Measurements from ENCODE around the gene GPR12.

Gene GPR12

GRCh38 chr13:26759249-26759906 lies 1.2 kb downstream of the GPR12 start:
- TF ChIP-seq TAF1 (IDR thresholded peaks at IDR 0.05; ENCODE audit: borderline replicate concordance, insufficient read depth, low read length) (no peak), POLR2AphosphoS5 (IDR thresholded peaks at IDR 0.05; ENCODE audit: low read depth, low read length) (no peak), SIN3A (IDR thresholded peaks at IDR 0.05; ENCODE audit: borderline replicate concordance, insufficient read depth, low read length) (no peak), FOXP2 (optimal IDR thresholded peaks at IDR 0.05; ENCODE audit: borderline replicate concordance, extremely low read depth, extremely low read length, insufficient read depth) (no peak)
- TF ChIP-seq, protein P1, sequence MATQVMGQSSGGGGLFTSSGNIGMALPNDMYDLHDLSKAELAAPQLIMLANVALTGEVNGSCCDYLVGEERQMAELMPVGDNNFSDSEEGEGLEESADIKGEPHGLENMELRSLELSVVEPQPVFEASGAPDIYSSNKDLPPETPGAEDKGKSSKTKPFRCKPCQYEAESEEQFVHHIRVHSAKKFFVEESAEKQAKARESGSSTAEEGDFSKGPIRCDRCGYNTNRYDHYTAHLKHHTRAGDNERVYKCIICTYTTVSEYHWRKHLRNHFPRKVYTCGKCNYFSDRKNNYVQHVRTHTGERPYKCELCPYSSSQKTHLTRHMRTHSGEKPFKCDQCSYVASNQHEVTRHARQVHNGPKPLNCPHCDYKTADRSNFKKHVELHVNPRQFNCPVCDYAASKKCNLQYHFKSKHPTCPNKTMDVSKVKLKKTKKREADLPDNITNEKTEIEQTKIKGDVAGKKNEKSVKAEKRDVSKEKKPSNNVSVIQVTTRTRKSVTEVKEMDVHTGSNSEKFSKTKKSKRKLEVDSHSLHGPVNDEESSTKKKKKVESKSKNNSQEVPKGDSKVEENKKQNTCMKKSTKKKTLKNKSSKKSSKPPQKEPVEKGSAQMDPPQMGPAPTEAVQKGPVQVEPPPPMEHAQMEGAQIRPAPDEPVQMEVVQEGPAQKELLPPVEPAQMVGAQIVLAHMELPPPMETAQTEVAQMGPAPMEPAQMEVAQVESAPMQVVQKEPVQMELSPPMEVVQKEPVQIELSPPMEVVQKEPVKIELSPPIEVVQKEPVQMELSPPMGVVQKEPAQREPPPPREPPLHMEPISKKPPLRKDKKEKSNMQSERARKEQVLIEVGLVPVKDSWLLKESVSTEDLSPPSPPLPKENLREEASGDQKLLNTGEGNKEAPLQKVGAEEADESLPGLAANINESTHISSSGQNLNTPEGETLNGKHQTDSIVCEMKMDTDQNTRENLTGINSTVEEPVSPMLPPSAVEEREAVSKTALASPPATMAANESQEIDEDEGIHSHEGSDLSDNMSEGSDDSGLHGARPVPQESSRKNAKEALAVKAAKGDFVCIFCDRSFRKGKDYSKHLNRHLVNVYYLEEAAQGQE (IDR thresholded peaks at IDR 0.05; ENCODE audit: insufficient read depth in 1 of 2, low read depth in 2 of 2, low read length in 2 of 2) = no peak

GRCh38 chr13:26758496-26759157 lies 2.0 kb downstream of the GPR12 start:
- TF ChIP-seq FOXP2 (optimal IDR thresholded peaks at IDR 0.05; ENCODE audit: borderline replicate concordance, extremely low read depth, extremely low read length, insufficient read depth) (no peak), SIN3A (IDR thresholded peaks at IDR 0.05; ENCODE audit: borderline replicate concordance, insufficient read depth, low read length) (no peak), TAF1 (IDR thresholded peaks at IDR 0.05; ENCODE audit: borderline replicate concordance, insufficient read depth, low read length) (no peak)

DNA sequence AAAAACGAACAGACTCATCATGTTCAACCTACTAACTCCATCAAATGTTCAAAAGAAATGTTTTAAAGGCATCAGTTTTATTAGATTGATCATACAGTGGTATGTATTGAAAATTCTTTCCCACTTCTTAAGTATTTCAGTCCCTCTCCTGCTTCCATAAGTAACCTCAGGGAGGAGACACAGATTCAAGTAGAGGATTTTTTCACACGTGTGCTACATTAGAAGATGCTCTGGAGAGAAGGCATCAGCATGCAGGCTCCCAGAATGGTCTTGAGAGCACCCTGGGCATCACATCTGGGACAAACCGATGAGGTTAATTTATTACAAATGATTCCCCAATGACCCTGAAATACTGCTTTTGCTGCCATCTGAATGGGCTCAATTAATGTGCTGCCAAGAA lies 3.6 kb downstream of the GPR12 start:
- TF ChIP-seq FOXP2 (optimal IDR thresholded peaks at IDR 0.05; ENCODE audit: borderline replicate concordance, extremely low read depth, extremely low read length, insufficient read depth) = no peak
- TF ChIP-seq POLR2AphosphoS5 (IDR thresholded peaks at IDR 0.05; ENCODE audit: low read depth, low read length) = no peak
- TF ChIP-seq, protein P1 (IDR thresholded peaks at IDR 0.05; ENCODE audit: insufficient read depth in 1 of 2, low read depth in 2 of 2, low read length in 2 of 2) = no peak
- TF ChIP-seq SIN3A (IDR thresholded peaks at IDR 0.05; ENCODE audit: borderline replicate concordance, insufficient read depth, low read length) = no peak
- no peak for TF ChIP-seq TAF1 (IDR thresholded peaks at IDR 0.05; ENCODE audit: borderline replicate concordance, insufficient read depth, low read length)

- no peak for TF ChIP-seq FOXP2 (optimal IDR thresholded peaks at IDR 0.05; ENCODE audit: borderline replicate concordance, extremely low read depth, extremely low read length, insufficient read depth)
- no peak for TF ChIP-seq TAF1 (IDR thresholded peaks at IDR 0.05; ENCODE audit: borderline replicate concordance, insufficient read depth, low read length)
- no peak for TF ChIP-seq SIN3A (IDR thresholded peaks at IDR 0.05; ENCODE audit: borderline replicate concordance, insufficient read depth, low read length)
- no peak for TF ChIP-seq POLR2AphosphoS5 (IDR thresholded peaks at IDR 0.05; ENCODE audit: low read depth, low read length)
- TF ChIP-seq, protein P1 (IDR thresholded peaks at IDR 0.05; ENCODE audit: insufficient read depth in 1 of 2, low read depth in 2 of 2, low read length in 2 of 2) = no peak
These were observed 7.9 kb downstream of the GPR12 start for GRCh38 chr13:26752671-26753070.

DNA sequence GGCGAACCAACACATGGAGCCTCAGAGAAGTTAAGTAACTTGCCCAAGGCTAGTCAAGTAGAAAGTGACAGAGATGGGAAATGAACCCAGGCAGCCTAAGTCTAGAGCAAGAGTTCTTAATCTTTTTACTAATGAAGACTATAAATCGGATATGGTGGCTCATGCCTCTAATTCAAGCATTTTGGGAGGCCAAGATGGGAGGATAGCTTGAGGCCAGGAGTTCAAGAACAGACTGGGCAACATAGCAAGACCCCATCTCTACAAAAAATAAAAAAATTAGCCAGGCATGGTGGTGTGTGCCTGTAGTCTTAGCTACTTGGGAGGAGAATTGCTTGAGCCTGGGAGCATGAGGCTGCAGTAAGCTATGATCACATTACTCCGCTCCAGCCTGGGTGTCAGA lies 10.7 kb downstream of the GPR12 start:
- TF ChIP-seq SIN3A (IDR thresholded peaks at IDR 0.05; ENCODE audit: borderline replicate concordance, insufficient read depth, low read length) = no peak
- no peak for TF ChIP-seq POLR2AphosphoS5 (IDR thresholded peaks at IDR 0.05; ENCODE audit: low read depth, low read length)
- TF ChIP-seq TAF1 (IDR thresholded peaks at IDR 0.05; ENCODE audit: borderline replicate concordance, insufficient read depth, low read length) = no peak
- no peak for TF ChIP-seq FOXP2 (optimal IDR thresholded peaks at IDR 0.05; ENCODE audit: borderline replicate concordance, extremely low read depth, extremely low read length, insufficient read depth)

DNA sequence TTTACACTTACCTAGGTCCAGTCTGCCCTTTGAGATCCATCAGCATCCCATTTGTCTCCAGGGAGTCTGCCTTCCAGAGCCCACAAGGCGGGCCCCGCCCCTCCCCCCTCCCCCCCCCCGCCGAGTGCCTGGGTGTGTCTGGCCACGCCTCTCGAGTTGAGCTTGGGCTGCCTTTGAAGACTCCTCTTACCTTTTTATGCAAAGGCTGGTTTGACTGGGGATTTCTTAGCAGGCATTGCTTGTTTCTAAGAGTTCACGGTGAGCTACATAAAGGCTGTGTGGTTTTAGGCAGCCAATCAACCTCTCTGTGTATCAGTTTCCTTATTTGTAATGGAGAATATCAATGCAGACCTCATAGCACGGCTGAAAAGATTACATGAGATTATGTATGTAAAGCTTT lies 11.3 kb downstream of the GPR12 start:
- TF ChIP-seq, protein P1 (IDR thresholded peaks at IDR 0.05; ENCODE audit: insufficient read depth in 1 of 2, low read depth in 2 of 2, low read length in 2 of 2) = no peak
- no peak for TF ChIP-seq SIN3A (IDR thresholded peaks at IDR 0.05; ENCODE audit: borderline replicate concordance, insufficient read depth, low read length)

Data from PFSK-1 (cell line).